ENCODE measurements around the gene SYNJ2. TPM values are rescaled to one million over a fixed set of nuclear protein-coding genes. Genes with fewer than 3 reads are reported as not detected.

Gene SYNJ2
- polyA plus RNA-seq, 6 donors from 2014 or later, result 2.4 to 9.5 (median 4.7) TPM

- peaks cover 0 to 6% (median 0%) of the 10 kb centered on the region in 3 donors for H3K4me1 Mint-ChIP-seq
- no peak overlapping the region for H3K27ac Mint-ChIP-seq
- H3K36me3 Mint-ChIP-seq, result peaks cover 7% of the 10 kb centered on the region in 2 donors
- H3K9me3 Mint-ChIP-seq, result peaks cover 0 to 7% (median 5%) of the 10 kb centered on the region in 7 donors
- H3K4me3 Mint-ChIP-seq, result no peak overlapping the region
- H3K27me3 Mint-ChIP-seq, result no peaks in the 10 kb centered on the region
- DNase-seq (no peak), ATAC-seq (ENCODE audit: low read depth in 2 of 2) (no peak)
Measured at GRCh38 chr6:158038291-158039177, 56.9 kb downstream of the SYNJ2 start.

- Mint-ChIP-seq H3K4me3 (no peak overlapping the region), H3K27me3 (no peaks in the 10 kb centered on the region), H3K36me3 (peaks cover 7 to 13% of the 10 kb centered on the region in 2 donors), H3K9me3 (peaks cover 0 to 7% (median 5%) of the 10 kb centered on the region in 7 donors), H3K4me1 (peaks cover 0 to 6% (median 0%) of the 10 kb centered on the region in 3 donors), H3K27ac (peak overlapping the region in 1 of 6 donors; percentile 34)
- DNase-seq (no peak), ATAC-seq (ENCODE audit: low read depth in 2 of 2) (no peak)
Measured at GRCh38 chr6:158039178-158039557, 57.5 kb downstream of the SYNJ2 start.

GRCh38 chr6:158039571-158040050 is 57.9 kb downstream of the SYNJ2 start:
- peak overlapping the region in 1 of 6 donors; percentile 34 for H3K27ac Mint-ChIP-seq

GRCh38 chr6:158040051-158040803 is 58.6 kb downstream of the SYNJ2 start:
- ATAC-seq (ENCODE audit: low read depth in 2 of 2) (no peak), DNase-seq (no peak)
- no peak overlapping the region for H3K4me3 Mint-ChIP-seq
- peaks cover 7 to 15% of the 10 kb centered on the region in 2 donors for H3K36me3 Mint-ChIP-seq
- peaks cover 0 to 6% (median 0%) of the 10 kb centered on the region in 3 donors for H3K4me1 Mint-ChIP-seq
- no peaks in the 10 kb centered on the region for H3K27me3 Mint-ChIP-seq
- peaks cover 0 to 7% (median 5%) of the 10 kb centered on the region in 7 donors for H3K9me3 Mint-ChIP-seq
- H3K27ac Mint-ChIP-seq, result no peak overlapping the region

More at GRCh38 chr6:158039571-158040050, 57.9 kb downstream of the SYNJ2 start:
- Mint-ChIP-seq H3K36me3 (peaks cover 7 to 14% of the 10 kb centered on the region in 2 donors), H3K27me3 (no peaks in the 10 kb centered on the region), H3K4me3 (no peak overlapping the region), H3K9me3 (peaks cover 0 to 7% (median 5%) of the 10 kb centered on the region in 7 donors), H3K4me1 (peaks cover 0 to 6% (median 0%) of the 10 kb centered on the region in 3 donors)
- ATAC-seq (ENCODE audit: low read depth in 2 of 2) (no peak), DNase-seq (no peak)

- H3K9me3 Mint-ChIP-seq, result peaks cover 0 to 6% (median 5%) of the 10 kb centered on the region in 7 donors
- ATAC-seq (ENCODE audit: low read depth in 2 of 2) (no peak), DNase-seq (no peak)
- peaks cover 0 to 6% (median 0%) of the 10 kb centered on the region in 3 donors for H3K4me1 Mint-ChIP-seq
- H3K27ac Mint-ChIP-seq, result peak overlapping the region in 1 of 6 donors; percentile 61
- H3K36me3 Mint-ChIP-seq, result peaks cover 6 to 20% of the 10 kb centered on the region in 2 donors
- H3K27me3 Mint-ChIP-seq, result no peaks in the 10 kb centered on the region
- H3K4me3 Mint-ChIP-seq, result peak overlapping the region in 1 of 8 donors; percentile 74
Measured at GRCh38 chr6:158040804-158041347, 59.2 kb downstream of the SYNJ2 start.

- no peak for ATAC-seq (ENCODE audit: low read depth in 2 of 2)
- Mint-ChIP-seq H3K36me3 (peaks cover 1 to 16% of the 10 kb centered on the region in 2 donors), H3K9me3 (peaks cover 0 to 2% (median 1%) of the 10 kb centered on the region in 7 donors), H3K27me3 (no peaks in the 10 kb centered on the region), H3K4me1 (peaks cover 0 to 6% (median 0%) of the 10 kb centered on the region in 3 donors), H3K4me3 (no peak overlapping the region), H3K27ac (peak overlapping the region in 1 of 6 donors; percentile 61)
- DNase-seq, result no peak
Measured at GRCh38 chr6:158041370-158041769, 59.7 kb downstream of the SYNJ2 start.

GRCh38 chr6:158041788-158042187 is 60.1 kb downstream of the SYNJ2 start:
- Mint-ChIP-seq H3K4me1 (peaks cover 0 to 6% (median 0%) of the 10 kb centered on the region in 3 donors), H3K27ac (no peak overlapping the region), H3K27me3 (no peaks in the 10 kb centered on the region), H3K4me3 (no peak overlapping the region), H3K9me3 (no peaks in the 10 kb centered on the region), H3K36me3 (peaks cover 0 to 14% of the 10 kb centered on the region in 2 donors)
- ATAC-seq (ENCODE audit: low read depth in 2 of 2) (no peak), DNase-seq (no peak)

GRCh38 chr6:158042245-158042798 is 60.7 kb downstream of the SYNJ2 start:
- H3K27ac Mint-ChIP-seq, result no peak overlapping the region
- H3K36me3 Mint-ChIP-seq, result peaks cover 0 to 14% of the 10 kb centered on the region in 2 donors
- no peak overlapping the region for H3K4me3 Mint-ChIP-seq
- H3K9me3 Mint-ChIP-seq, result no peaks in the 10 kb centered on the region
- no peaks in the 10 kb centered on the region for H3K27me3 Mint-ChIP-seq
- ATAC-seq (ENCODE audit: low read depth in 2 of 2), result no peak
- peaks cover 0 to 6% (median 0%) of the 10 kb centered on the region in 3 donors for H3K4me1 Mint-ChIP-seq
- no peak for DNase-seq

GRCh38 chr6:158043008-158043407 is 61.3 kb downstream of the SYNJ2 start:
- H3K27me3 Mint-ChIP-seq, result no peaks in the 10 kb centered on the region
- no peak overlapping the region for H3K4me3 Mint-ChIP-seq
- H3K27ac Mint-ChIP-seq, result no peak overlapping the region
- H3K4me1 Mint-ChIP-seq, result peaks cover 0 to 6% (median 0%) of the 10 kb centered on the region in 3 donors
- no peak for DNase-seq
- no peak for ATAC-seq (ENCODE audit: low read depth in 2 of 2)
- H3K36me3 Mint-ChIP-seq, result peaks cover 0 to 14% of the 10 kb centered on the region in 2 donors
- H3K9me3 Mint-ChIP-seq, result no peaks in the 10 kb centered on the region

- Mint-ChIP-seq H3K27me3 (no peaks in the 10 kb centered on the region), H3K36me3 (peaks cover 0 to 14% of the 10 kb centered on the region in 2 donors), H3K4me1 (no peaks in the 10 kb centered on the region), H3K4me3 (no peak overlapping the region), H3K9me3 (no peaks in the 10 kb centered on the region), H3K27ac (peak overlapping the region in 1 of 6 donors; percentile 52)
- ATAC-seq (ENCODE audit: low read depth in 2 of 2), result no peak
- DNase-seq, result no peak
Measured at GRCh38 chr6:158043586-158044524, 62.2 kb downstream of the SYNJ2 start.

- peaks cover 0 to 14% of the 10 kb centered on the region in 2 donors for H3K36me3 Mint-ChIP-seq
- no peak overlapping the region for H3K27ac Mint-ChIP-seq
- DNase-seq (no peak), ATAC-seq (ENCODE audit: low read depth in 2 of 2) (no peak)
- no peaks in the 10 kb centered on the region for H3K4me1 Mint-ChIP-seq
- no peaks in the 10 kb centered on the region for H3K9me3 Mint-ChIP-seq
- no peaks in the 10 kb centered on the region for H3K27me3 Mint-ChIP-seq
- H3K4me3 Mint-ChIP-seq, result no peak overlapping the region
Measured at GRCh38 chr6:158044525-158044888, 62.8 kb downstream of the SYNJ2 start.

All from naive B cell (primary cell).